HG02943 (cell line): ENCODE measurements around the gene GNB1.
"Not testable (repeated sequence)": the region's sequence is repeated elsewhere in the genome, so short reads cannot be mapped to it uniquely, and the experiment has no call there.

Experiments
- ATAC-seq: cut with Tn5 transposase; IDR thresholded peaks from one replicate; pipeline ENCODE4 v1.9.1; 2021; ENCODE audit warnings: mild to moderate bottlenecking, low read depth, moderate library complexity; ENCODE audit not compliant: unreplicated experiment

GNB1 gene

GRCh38 chr1:1890506-1891348 is at the start of gene GNB1:
Gene GNB1 (minus strand): TSS chr1:1891087. CDS start chr1:1825453, 65,634 bp downstream.
- ATAC-seq = peak; percentile 66

GRCh38 chr1:1940123-1940425 is 49.2 kb upstream of the GNB1 start:
- ATAC-seq = no peak

GRCh38 chr1:1939296-1940122 is 48.6 kb upstream of the GNB1 start:
- ATAC-seq = no peak

DNA sequence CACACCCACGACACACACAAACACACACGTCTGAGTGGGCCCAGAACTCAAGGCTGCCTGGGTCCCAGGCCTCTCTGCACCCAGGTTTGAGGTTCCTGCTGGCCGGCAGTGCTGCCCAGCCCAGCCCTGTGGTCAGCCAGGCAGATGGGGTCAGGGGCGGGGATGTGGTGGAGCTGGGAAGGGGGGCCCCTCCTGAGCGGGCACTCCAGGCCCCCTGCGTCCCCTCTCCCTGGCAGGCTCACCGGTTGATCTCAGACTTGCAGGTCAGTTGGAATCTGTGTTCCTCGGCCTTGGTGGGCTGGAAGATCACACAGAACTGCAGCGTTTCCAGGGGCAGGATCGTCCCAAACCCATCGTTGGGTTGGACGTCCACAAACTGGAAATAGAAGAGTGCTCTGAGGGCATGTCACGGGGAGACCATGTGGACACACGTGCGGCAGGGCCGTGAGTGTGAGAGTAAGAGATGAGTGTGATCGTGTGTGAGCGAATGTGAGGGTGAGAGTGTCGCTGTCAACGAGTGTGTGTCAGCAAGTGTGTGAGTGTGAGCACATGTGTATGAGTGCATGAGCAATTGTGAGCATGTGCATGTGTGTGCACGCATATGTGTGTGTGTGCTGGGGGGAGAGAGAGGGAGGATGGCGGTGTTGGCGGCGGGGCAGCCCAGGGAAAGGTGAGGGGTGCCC is 47.9 kb upstream of the GNB1 start:
- ATAC-seq = no peak

GRCh38 chr1:1938276-1938573 is 47.3 kb upstream of the GNB1 start:
- no peak for ATAC-seq

- no peak for ATAC-seq
Observed at GRCh38 chr1:1937549-1938275, 46.8 kb upstream of the GNB1 start.

DNA sequence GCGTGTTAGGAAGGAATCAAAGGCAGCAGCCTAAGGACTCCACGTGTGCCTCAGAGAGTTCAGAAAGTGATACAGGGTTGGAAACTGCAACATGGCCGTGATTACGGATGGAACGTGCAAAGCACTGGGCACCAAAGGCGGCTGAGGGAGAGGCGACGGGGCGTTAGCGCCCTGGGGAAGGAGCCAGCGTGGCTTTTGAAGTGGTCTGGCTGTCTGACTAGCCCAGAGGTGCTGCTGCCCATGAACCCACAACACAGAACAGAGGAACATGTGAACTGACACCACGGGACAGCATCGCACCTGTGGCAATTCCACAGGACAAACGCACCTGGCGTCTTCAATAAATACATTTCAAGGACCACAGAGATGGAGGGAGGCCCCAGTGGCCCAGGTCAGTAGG is 46.2 kb upstream of the GNB1 start:
- ATAC-seq = no peak

- not testable (repeated sequence) for ATAC-seq
Observed at GRCh38 chr1:1934848-1935247, 44.0 kb upstream of the GNB1 start.

- no peak for ATAC-seq
Observed at GRCh38 chr1:1929639-1930545, 39.0 kb upstream of the GNB1 start.

GRCh38 chr1:1929102-1929638 is 38.3 kb upstream of the GNB1 start:
- ATAC-seq = no peak

- ATAC-seq = no peak
Observed at GRCh38 chr1:1928231-1929101, 37.6 kb upstream of the GNB1 start.

DNA sequence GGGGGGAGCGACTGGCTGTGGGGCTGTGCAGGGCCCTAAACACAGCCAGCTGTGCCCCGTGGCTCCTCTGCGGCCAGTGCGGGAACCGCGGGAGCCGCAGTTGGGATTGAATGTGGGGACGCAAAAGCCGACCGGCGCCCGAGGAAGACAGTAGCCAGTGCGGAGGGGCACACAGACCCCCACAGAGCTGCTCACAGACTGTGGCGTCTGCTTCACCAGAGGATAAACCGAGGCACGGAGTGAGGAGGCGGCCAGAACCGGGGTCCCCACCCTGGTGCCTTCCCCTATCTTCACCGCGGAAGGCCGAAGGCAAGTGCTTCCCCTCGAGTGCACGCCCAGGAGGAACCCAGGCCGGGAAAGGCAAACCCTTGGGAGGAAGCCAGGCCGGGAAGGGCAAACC is 36.9 kb upstream of the GNB1 start:
- no peak for ATAC-seq

DNA sequence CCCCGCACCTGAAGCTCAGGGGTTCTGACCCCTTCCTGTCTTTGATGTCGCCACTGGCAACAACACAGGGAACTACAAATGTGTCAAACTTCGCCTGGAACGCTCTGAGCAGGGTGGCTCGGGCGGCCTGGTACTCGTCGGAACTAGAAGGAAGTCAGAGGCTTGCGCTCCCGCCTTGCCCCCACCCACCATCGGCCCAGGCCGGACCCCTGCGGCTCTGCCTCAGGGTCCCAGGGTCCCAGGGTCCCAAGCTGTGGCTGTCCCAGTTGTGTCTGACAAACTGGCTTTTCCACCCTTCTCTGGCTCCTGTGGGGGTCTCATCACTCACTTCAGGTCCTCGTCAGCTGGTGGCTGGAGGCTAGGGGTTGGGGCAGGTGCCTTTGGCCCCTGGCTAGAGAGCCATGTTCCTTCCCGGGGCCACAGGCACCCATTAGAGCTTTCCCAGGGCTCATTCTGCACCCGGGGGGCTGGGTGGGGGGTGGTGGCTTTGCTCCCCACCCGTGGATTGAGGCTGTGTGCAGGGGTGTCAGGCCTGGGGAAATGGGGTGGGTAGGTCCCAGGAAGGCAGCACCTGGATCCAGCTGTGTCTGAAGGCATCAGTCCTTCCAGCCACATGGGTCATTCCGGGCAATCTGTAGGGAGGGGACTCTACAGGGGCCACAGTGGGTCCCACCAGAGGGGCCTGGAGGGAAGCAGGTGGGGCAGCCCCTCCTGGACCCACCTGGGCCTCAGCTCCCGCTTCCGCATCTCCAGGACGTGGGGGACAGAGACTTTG is 36.2 kb upstream of the GNB1 start:
- no peak for ATAC-seq

DNA sequence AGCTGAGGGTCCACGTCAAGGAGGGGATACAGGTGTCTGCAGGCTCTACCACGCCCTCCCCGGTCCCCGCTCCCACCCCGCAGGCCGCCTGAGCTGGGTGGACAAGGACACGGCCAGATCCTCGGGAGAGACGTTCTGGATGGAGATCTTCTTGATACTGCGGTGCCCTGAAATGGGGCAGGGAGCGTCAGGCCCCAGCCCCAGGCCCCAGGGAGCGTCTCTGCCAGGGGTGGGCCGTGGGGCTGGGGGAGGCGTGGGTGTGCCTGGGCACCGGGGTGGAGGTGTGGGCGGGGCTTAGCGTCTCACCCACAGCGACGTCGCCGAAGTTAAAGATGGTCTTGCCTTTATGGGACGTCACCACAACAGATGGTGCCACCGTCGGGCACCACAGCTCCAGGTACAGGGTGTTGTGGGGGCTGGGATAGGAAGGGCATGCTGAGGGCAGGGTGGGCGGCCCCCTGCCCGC is 35.5 kb upstream of the GNB1 start:
- no peak for ATAC-seq

GRCh38 chr1:1925437-1926345 is 34.8 kb upstream of the GNB1 start:
- no peak for ATAC-seq

- ATAC-seq = no peak
Observed at GRCh38 chr1:1924849-1925248, 34.0 kb upstream of the GNB1 start.

- ATAC-seq = no peak
Observed at GRCh38 chr1:1924386-1924785, 33.5 kb upstream of the GNB1 start.
